Thyroid gland (tissue), 4 donors: ENCODE results near the gene C17orf58. TPM values are rescaled to one million over a fixed set of nuclear protein-coding genes. Genes with fewer than 3 reads are reported as not detected.
A peak's percentile ranks its signal among the peaks of the same experiment; 100 is the strongest.
"Not testable (repeated sequence)": the region's sequence is repeated elsewhere in the genome, so short reads cannot be mapped to it uniquely, and the experiment has no call there.

Experiments
- DNase-seq, 2 donors: peaks; one replicate each; pipeline ENCODE4 v3.0.0-alpha.2; 2019
- H3K27ac ChIP-seq, 3 donors: fragments of 200-600 bp; sonication (generic); 1 replicate in 2 of 3; 2 replicates in 1 of 3; pipeline ENCODE4 v1.5.1; 2016 to 2019; ENCODE audit warnings: mild to moderate bottlenecking in 1 of 3, moderate library complexity in 1 of 3
- H3K27me3 ChIP-seq: fragments of 200-600 bp; sonication (generic); one replicate; pipeline ENCODE4 v1.5.1; 2019
- H3K36me3 ChIP-seq, 2 donors: fragments of 200-600 bp; sonication (generic); one replicate each; pipeline ENCODE4 v1.5.1; 2016 to 2019
- H3K4me1 ChIP-seq, 2 donors: fragments of 200-600 bp; sonication (generic); one replicate each; pipeline ENCODE4 v1.5.1; 2017 to 2019
- H3K4me3 ChIP-seq, 3 donors: fragments of 200-600 bp; sonication (generic); replicated peaks in 1 of 3; 1 replicate in 2 of 3; 2 replicates in 1 of 3; pipeline ENCODE4 v1.5.1; 2016; ENCODE audit warnings: mild to moderate bottlenecking in 1 of 3
- H3K9me3 ChIP-seq: fragments of 200-600 bp; sonication (generic); one replicate; pipeline ENCODE4 v1.5.1; 2017
- CTCF ChIP-seq, 6 experiments: fragments of 200-600 bp in 3 of 6; fragments of 450-650 bp in 3 of 6; sonication (generic) in 3 of 6; IDR thresholded peaks; one replicate each; pipeline ENCODE4 v1.5.1; 2016 to 2019; ENCODE audit warnings: antibody characterized with exemption in 6 of 6, mild to moderate bottlenecking in 2 of 6, inconsistent platforms in 1 of 6, moderate library complexity in 1 of 6
- POLR2A ChIP-seq, 2 donors: fragments of 450-650 bp; IDR thresholded peaks; one replicate each; pipeline ENCODE4 v1.6.1; 2017; ENCODE audit warnings: antibody characterized with exemption in 2 of 2, mild to moderate bottlenecking in 2 of 2, moderate library complexity in 1 of 2
- WGBS, 2 donors: methylation state at CpG; one replicate each; pipeline ENCODE4 v1.1.5; 2017; 5-methylcytosine and 5-hydroxymethylcytosine counted together
- intact Hi-C: fragments of 100-400 bp; cut with DNase I; formaldehyde crosslinking; loops from one replicate; pipeline ENCODE4 v1.15.1; 2023
- total RNA-seq, 4 donors: library from RNA; depleted of rRNA; stranded (reverse); fragments of >200 nt; gene quantifications; one replicate each; pipeline ENCODE4 v1.2.3, GENCODE V29; 2016

Gene C17orf58
- total RNA-seq, 4 donors from 2014 or later, result 6.7 to 14.4 (median 10.6) TPM

DNA sequence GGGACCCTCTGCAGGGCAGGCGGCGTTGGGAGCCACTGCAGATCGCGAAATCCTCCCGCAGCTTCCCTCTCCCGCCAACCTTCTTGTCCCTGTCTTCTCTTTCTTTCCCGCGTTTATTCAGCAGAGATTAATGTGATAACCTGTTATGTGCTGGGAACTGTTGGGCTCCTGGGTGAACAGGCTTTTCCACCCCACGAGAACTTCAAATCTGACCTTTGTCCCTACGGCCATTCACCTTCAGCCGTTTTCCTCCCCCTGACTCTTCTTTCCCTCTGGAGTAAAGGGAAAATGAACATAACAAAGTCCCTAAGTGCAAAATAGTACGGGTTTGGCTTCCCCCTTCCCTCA is 24.1 kb upstream of the C17orf58 start:
- Histone ChIP-seq H3K4me3 (peak overlapping the region; percentile 27 to 41 (median 32)), H3K36me3 (no peaks in the 10 kb centered on the region), H3K4me1 (peaks cover 4% of the 10 kb centered on the region in 2 donors), H3K27me3 (no peaks in the 10 kb centered on the region), H3K9me3 (no peaks in the 10 kb centered on the region), H3K27ac (peak overlapping the region; percentile 77 to 89 (median 85))
- whole genome bisulfite sequencing, 2 donors, result 2 to 4% methylated on average over 12 of the region's 12 CpGs
- no peak for DNase-seq
- TF ChIP-seq POLR2A (IDR thresholded peaks at IDR 0.05) (no peak), CTCF (IDR thresholded peaks at IDR 0.05) (no peak)
- intact Hi-C loops, result no loop called here

DNA sequence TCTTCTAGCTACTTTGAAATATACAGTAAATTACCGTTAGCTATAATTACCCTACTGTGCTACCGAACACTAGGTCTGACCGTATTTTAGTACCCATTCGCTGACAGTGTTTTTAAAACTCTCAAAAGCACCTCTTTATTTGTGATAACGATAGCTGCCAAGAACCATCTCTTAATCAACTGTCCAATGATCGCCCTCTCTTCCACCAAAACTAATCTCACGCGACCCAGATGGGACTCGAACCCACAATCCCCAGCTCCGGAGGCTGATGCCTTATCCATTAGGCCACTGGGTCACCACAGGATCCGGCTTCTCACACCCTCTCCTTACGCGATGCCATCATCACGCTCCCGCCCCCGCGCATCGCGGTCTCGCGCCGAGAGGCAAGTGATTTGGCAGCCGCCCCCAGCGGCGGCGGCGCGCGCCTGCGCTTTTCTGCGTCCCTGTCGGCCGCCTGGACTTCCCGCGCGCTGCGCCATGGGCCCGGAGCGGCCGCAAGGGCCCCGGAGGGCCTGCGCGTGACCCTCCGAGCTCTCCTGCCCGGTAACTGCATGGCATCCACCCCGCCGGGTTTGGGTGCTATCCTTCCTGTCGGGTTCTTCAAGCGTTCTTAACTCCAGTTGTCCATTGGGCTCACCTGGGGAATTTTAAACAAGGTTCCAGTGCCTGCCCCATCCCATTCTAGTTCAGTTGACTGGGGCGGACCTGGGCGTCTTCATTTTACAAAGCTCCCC is 23.6 kb upstream of the C17orf58 start:
- DNase-seq, result peak; percentile 95 to 97
- peak in 1 of 2 donors; percentile 78 for TF ChIP-seq POLR2A (IDR thresholded peaks at IDR 0.05)
- peak in 5 of 6 experiments; percentile 5 to 52 (median 42) for TF ChIP-seq CTCF (IDR thresholded peaks at IDR 0.05)
- Histone ChIP-seq H3K4me3 (peak overlapping the region; percentile 27 to 41 (median 32)), H3K27ac (peak overlapping the region; percentile 77 to 89 (median 85)), H3K27me3 (no peaks in the 10 kb centered on the region), H3K36me3 (no peaks in the 10 kb centered on the region), H3K9me3 (no peaks in the 10 kb centered on the region), H3K4me1 (peaks cover 4% of the 10 kb centered on the region in 2 donors)
- WGBS, 2 donors, result 1% methylated on average over 32 to 47 of the region's 51 CpGs
- intact Hi-C loops, result loop anchor here (10.0 kb wide), 1 partner anchor 55 kb away; no protein-coding TSS in a partner anchor

DNA sequence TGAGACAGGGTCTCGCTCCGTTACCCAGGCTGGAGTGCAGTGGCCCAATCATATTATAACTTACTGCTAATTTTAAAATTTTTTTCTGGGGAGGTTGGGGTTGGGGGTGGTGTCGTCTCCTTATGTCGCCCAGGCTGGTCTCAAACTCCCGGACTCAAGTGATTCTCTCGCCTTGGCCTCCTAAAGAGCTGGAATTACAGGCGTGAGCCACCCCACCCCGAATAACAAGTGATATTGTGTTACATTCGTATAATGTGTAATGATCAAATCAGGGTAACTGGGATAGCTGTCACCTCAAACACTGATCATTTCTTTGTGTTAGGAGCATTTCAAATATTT is 23.0 kb upstream of the C17orf58 start:
- Histone ChIP-seq H3K4me3 (no peak overlapping the region), H3K27me3 (no peaks in the 10 kb centered on the region), H3K4me1 (peaks cover 4% of the 10 kb centered on the region in 2 donors), H3K36me3 (no peaks in the 10 kb centered on the region), H3K9me3 (no peaks in the 10 kb centered on the region), H3K27ac (no peak overlapping the region)
- 79 to 88% methylated on average over 9 of the region's 9 CpGs for WGBS, 2 donors
- DNase-seq, result no peak
- no peak for TF ChIP-seq POLR2A (IDR thresholded peaks at IDR 0.05)
- no peak for TF ChIP-seq CTCF (IDR thresholded peaks at IDR 0.05)
- intact Hi-C loops, result loop anchor here (10.0 kb wide), 1 partner anchor 55 kb away; no protein-coding TSS in a partner anchor

GRCh38 chr17:68018493-68018892 is 22.2 kb upstream of the C17orf58 start:
- 94 to 95% methylated on average over 21 of the region's 21 CpGs for WGBS, 2 donors
- not testable (repeated sequence) for H3K9me3 ChIP-seq, H3K27me3 ChIP-seq, H3K4me1 ChIP-seq, H3K36me3 ChIP-seq, H3K27ac ChIP-seq, DNase-seq, H3K4me3 ChIP-seq
- intact Hi-C loops, result loop anchor here (10.0 kb wide), 1 partner anchor 54 kb away; no protein-coding TSS in a partner anchor

GRCh38 chr17:68016838-68017237 is 20.6 kb upstream of the C17orf58 start:
- no peak for TF ChIP-seq POLR2A (IDR thresholded peaks at IDR 0.05)
- TF ChIP-seq CTCF (IDR thresholded peaks at IDR 0.05), result no peak
- Histone ChIP-seq H3K9me3 (no peaks in the 10 kb centered on the region), H3K4me3 (no peak overlapping the region), H3K27ac (no peak overlapping the region), H3K4me1 (peaks cover 4% of the 10 kb centered on the region in 2 donors), H3K36me3 (no peaks in the 10 kb centered on the region), H3K27me3 (no peaks in the 10 kb centered on the region)
- intact Hi-C loops, result loop anchor here (10.0 kb wide), 1 partner anchor 52 kb away; no protein-coding TSS in a partner anchor
- no peak for DNase-seq
- WGBS, 2 donors, result 90 to 95% methylated on average over 2 of the region's 2 CpGs
